Mucosa of stomach (tissue), 1 donor: ENCODE data around the gene RMDN3.
A peak's percentile ranks its signal among the peaks of the same experiment; 100 is the strongest.

Source experiments
- H3K27me3 ChIP-seq: one replicate; pipeline ENCODE4 v1.7.0; 2013; ENCODE audit warnings: mild to moderate bottlenecking, low read length; ENCODE audit not compliant: control insufficient read depth, insufficient read depth
- H3K36me3 ChIP-seq: one replicate; pipeline ENCODE4 v1.7.0; 2013; ENCODE audit warnings: low read length; ENCODE audit not compliant: control insufficient read depth, insufficient read depth
- H3K4me1 ChIP-seq: one replicate; pipeline ENCODE4 v1.7.0; 2013; ENCODE audit warnings: mild to moderate bottlenecking, low read length; ENCODE audit not compliant: control insufficient read depth, insufficient read depth
- H3K4me3 ChIP-seq: one replicate; pipeline ENCODE4 v1.7.0; 2013; ENCODE audit warnings: low read length
- H3K9ac ChIP-seq: one replicate; pipeline ENCODE4 v1.7.0; 2013; ENCODE audit warnings: mild to moderate bottlenecking, low read length, moderate library complexity
- H3K9me3 ChIP-seq: one replicate; pipeline ENCODE4 v1.7.0; 2013; ENCODE audit warnings: mild to moderate bottlenecking, low read length, moderate library complexity; ENCODE audit not compliant: control insufficient read depth
- donor health status: Pancreatic carcinoma.

Gene RMDN3

DNA sequence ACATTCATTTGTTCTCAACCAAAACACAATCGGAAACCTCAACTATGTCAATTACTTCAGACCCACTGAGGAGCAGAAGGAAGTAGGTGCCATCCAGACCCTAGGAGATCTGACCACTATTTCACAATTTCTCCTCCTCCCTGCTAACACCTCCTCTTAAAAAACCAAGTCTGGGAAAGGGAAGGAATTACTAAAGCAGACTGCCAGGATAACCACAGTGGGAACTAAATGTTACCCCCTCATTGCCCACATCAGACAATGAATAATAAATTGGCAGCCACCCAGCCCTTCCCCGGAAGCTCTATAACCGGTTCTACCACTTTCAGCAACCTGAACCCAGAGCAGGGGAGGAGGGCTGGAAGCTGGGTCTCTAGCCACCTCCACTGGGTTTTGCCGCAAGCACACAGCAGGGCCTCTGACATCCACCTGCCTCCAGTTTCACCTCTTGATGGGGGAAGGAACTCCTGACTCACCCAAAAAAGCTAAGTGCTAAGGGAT, 32.3 kb upstream of the RMDN3 start:
- H3K27me3 ChIP-seq, result no peaks in the 10 kb centered on the region
- no peak overlapping the region for H3K4me3 ChIP-seq
- no peaks in the 10 kb centered on the region for H3K9me3 ChIP-seq
- H3K4me1 ChIP-seq, result peaks cover 52% of the 10 kb centered on the region
- H3K36me3 ChIP-seq, result no peaks in the 10 kb centered on the region
- peak overlapping the region; percentile 54 for H3K9ac ChIP-seq

GRCh38 chr15:40785814-40786213, 30.8 kb upstream of the RMDN3 start:
- Histone ChIP-seq H3K4me3 (no peak overlapping the region), H3K36me3 (no peaks in the 10 kb centered on the region), H3K4me1 (peaks cover 47% of the 10 kb centered on the region), H3K27me3 (no peaks in the 10 kb centered on the region), H3K9ac (peak overlapping the region; percentile 30), H3K9me3 (no peaks in the 10 kb centered on the region)

GRCh38 chr15:40785164-40785563, 30.1 kb upstream of the RMDN3 start:
- H3K4me3 ChIP-seq, result no peak overlapping the region
- no peaks in the 10 kb centered on the region for H3K36me3 ChIP-seq
- peak overlapping the region; percentile 30 for H3K9ac ChIP-seq
- peaks cover 43% of the 10 kb centered on the region for H3K4me1 ChIP-seq
- H3K27me3 ChIP-seq, result no peaks in the 10 kb centered on the region
- no peaks in the 10 kb centered on the region for H3K9me3 ChIP-seq

DNA sequence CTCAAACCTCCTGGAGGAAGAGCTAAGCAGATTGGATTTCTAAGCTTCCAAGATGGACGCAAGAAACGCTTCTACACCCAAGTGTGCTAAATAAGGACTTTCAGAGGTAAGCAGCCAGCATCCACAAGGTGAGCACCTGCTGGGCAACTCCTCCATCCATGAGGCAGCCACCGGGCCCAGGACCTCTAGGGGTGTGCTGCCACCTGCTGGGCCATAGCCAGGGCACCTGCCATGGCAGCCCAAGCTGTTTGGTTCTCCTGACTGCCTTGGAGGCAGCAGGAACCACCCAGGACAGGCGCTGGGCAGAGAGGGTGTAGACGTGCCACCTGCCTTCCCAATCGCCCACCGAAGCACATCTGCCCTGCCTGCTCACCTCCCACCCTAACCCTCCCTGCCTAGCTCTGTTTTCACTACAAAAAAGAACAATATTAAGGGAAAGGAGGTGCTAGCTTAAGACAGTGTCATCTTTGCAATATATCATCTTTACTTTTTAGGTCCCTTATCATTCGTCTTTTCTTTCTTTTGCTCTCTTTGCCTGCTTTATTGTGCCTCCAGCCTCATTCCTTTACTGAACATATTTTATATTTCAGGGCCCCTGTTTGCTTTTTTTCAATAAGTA, 27.7 kb upstream of the RMDN3 start:
- Histone ChIP-seq H3K36me3 (peaks cover 11% of the 10 kb centered on the region), H3K27me3 (no peaks in the 10 kb centered on the region), H3K9ac (no peak overlapping the region), H3K4me3 (no peak overlapping the region), H3K9me3 (no peaks in the 10 kb centered on the region), H3K4me1 (peaks cover 27% of the 10 kb centered on the region)

DNA sequence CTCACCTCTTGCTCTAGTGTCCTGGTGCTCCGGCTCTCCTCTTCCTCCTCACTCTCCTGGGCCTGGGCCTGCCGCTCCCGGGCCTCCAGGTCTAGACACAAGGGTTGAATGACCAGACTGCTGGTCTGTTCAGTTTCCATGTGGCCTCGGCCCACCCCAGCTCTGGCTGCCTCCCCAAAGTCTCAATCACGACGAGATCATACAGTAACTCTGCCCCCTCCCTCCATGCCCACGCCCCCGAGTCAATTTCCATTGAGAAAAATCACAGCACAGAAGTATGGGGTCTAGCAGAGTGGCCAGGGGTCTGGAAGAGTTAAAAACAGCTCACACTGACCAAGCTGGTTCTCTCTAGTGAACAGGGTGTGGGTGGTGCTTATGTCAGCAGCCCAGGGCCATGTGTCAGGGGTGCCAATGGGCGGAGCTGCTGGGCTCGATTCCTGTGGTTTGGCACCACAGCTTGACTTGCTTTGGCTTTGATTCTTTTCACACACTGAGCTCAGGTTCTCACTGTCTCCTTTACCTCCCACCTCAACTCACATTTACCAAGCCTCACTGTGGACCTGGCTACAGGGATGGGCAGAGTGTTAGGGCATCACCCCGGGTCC, 21.6 kb upstream of the RMDN3 start:
- Histone ChIP-seq H3K36me3 (peaks cover 34% of the 10 kb centered on the region), H3K9me3 (no peaks in the 10 kb centered on the region), H3K4me3 (no peak overlapping the region), H3K4me1 (peaks cover 17% of the 10 kb centered on the region), H3K27me3 (no peaks in the 10 kb centered on the region), H3K9ac (peak overlapping the region; percentile 47)

GRCh38 chr15:40775740-40776536, 20.9 kb upstream of the RMDN3 start:
- H3K9me3 ChIP-seq, result no peaks in the 10 kb centered on the region
- H3K36me3 ChIP-seq, result peaks cover 34% of the 10 kb centered on the region
- H3K4me1 ChIP-seq, result peaks cover 18% of the 10 kb centered on the region
- H3K9ac ChIP-seq, result peak overlapping the region; percentile 47
- no peaks in the 10 kb centered on the region for H3K27me3 ChIP-seq
- no peak overlapping the region for H3K4me3 ChIP-seq

DNA sequence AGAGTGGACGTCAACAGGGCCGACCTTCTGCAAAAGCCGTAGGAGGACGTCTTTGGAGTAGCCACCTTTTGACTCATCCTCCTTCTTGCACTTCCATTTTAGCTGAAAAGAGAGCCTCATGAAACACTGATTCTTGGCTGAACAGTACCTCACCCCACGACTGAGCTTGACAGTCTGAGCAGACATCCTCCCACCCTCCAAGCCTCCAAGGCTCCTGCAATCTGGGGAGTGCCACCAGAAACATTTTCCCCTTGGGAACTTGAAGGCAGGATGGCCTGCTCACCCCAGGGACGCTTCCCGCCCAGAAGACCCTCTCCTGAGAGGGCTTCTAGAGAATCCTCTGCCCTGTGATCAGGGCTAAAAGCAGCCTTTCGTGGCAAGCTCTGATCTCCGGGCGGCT, 20.0 kb upstream of the RMDN3 start:
- Histone ChIP-seq H3K4me1 (peaks cover 27% of the 10 kb centered on the region), H3K36me3 (peaks cover 33% of the 10 kb centered on the region), H3K9me3 (no peaks in the 10 kb centered on the region), H3K4me3 (no peak overlapping the region), H3K9ac (no peak overlapping the region), H3K27me3 (no peaks in the 10 kb centered on the region)

DNA sequence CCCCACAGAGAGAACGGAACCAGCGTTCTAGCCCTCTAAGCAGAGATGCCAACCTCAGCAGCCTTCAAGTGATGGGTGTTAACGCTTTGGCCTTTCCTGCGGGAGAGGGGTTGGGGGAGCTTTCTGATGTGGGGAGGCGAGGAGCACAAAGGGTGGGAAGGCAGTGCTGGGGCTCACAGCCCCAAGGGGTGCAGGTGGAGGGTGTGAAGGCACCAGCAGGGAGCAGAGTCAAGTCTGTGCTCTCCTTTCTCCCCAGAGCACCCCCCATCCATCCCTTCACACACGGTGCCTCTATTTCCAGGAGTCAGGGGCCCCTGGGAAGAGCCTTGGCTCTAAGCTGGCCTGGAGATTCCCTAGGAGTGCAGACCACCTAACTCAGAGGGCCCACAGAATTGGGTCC, 18.8 kb upstream of the RMDN3 start:
- Histone ChIP-seq H3K9ac (no peak overlapping the region), H3K27me3 (no peaks in the 10 kb centered on the region), H3K36me3 (peaks cover 24% of the 10 kb centered on the region), H3K9me3 (no peaks in the 10 kb centered on the region), H3K4me3 (no peak overlapping the region), H3K4me1 (peaks cover 38% of the 10 kb centered on the region)

DNA sequence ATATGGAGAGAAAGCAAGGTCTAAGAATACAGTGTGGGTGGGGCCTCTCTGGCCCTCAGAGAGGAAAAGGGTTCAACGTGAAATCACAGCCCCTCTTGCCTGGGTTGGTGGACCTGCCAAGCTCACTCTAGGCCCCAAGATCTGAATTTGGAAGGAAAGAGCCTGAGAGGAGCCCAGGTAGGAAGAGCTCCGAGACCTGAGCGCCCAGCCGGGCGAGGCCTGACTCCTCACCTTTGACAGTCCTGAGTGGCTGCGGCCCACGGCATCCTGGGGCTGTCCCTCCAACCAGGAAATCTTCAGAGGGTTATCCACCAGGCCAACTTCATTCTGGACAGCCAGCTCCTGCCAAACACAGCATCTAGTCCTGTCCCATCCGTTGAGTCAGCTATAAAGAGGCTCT, 18.4 kb upstream of the RMDN3 start:
- Histone ChIP-seq H3K36me3 (peaks cover 24% of the 10 kb centered on the region), H3K4me3 (no peak overlapping the region), H3K9me3 (no peaks in the 10 kb centered on the region), H3K4me1 (peaks cover 42% of the 10 kb centered on the region), H3K27me3 (no peaks in the 10 kb centered on the region), H3K9ac (no peak overlapping the region)

GRCh38 chr15:40772014-40772413, 17.0 kb upstream of the RMDN3 start:
- H3K36me3 ChIP-seq, result peaks cover 24% of the 10 kb centered on the region
- peaks cover 56% of the 10 kb centered on the region for H3K4me1 ChIP-seq
- no peak overlapping the region for H3K4me3 ChIP-seq
- H3K27me3 ChIP-seq, result no peaks in the 10 kb centered on the region
- no peaks in the 10 kb centered on the region for H3K9me3 ChIP-seq
- no peak overlapping the region for H3K9ac ChIP-seq

GRCh38 chr15:40771242-40771641, 16.2 kb upstream of the RMDN3 start:
- no peak overlapping the region for H3K4me3 ChIP-seq
- H3K9ac ChIP-seq, result no peak overlapping the region
- no peaks in the 10 kb centered on the region for H3K9me3 ChIP-seq
- H3K27me3 ChIP-seq, result no peaks in the 10 kb centered on the region
- peaks cover 56% of the 10 kb centered on the region for H3K4me1 ChIP-seq
- H3K36me3 ChIP-seq, result peaks cover 24% of the 10 kb centered on the region

DNA sequence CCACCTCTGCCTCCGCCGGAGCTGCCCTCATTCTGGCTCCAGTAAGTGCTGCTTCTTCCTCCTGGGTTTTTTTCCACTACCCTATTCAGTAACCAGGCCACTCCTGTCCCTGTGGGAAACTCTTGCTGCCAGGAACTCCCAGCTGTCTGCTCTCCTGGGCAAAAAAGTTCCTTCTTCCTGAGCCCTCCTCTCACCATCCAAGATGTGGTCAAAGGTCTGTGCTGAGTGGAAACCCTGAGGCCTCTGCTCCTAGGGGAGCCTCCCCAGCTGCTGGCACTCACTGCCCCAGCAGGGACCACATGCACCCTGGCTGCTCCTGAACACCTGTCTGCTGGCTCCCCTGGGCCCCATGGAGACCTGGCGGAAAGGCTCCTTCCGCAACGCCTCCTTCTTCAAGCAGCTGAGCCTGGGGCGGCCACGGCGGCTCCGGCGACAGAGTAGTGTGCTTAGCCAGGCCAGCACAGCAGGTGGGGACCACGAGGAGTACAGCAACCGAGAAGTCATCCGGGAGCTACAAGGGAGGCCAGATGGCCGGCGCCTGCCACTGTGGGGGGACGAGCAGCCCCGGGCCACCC, 15.2 kb upstream of the RMDN3 start:
- H3K27me3 ChIP-seq, result no peaks in the 10 kb centered on the region
- H3K9ac ChIP-seq, result peak overlapping the region; percentile 26
- H3K4me3 ChIP-seq, result no peak overlapping the region
- H3K4me1 ChIP-seq, result peaks cover 58% of the 10 kb centered on the region
- H3K36me3 ChIP-seq, result peaks cover 18% of the 10 kb centered on the region
- H3K9me3 ChIP-seq, result no peaks in the 10 kb centered on the region
